ENCODE measurements around the gene CYS1.
"Not testable (repeated sequence)": the region's sequence is repeated elsewhere in the genome, so short reads cannot be mapped to it uniquely, and the experiment has no call there.

DNA sequence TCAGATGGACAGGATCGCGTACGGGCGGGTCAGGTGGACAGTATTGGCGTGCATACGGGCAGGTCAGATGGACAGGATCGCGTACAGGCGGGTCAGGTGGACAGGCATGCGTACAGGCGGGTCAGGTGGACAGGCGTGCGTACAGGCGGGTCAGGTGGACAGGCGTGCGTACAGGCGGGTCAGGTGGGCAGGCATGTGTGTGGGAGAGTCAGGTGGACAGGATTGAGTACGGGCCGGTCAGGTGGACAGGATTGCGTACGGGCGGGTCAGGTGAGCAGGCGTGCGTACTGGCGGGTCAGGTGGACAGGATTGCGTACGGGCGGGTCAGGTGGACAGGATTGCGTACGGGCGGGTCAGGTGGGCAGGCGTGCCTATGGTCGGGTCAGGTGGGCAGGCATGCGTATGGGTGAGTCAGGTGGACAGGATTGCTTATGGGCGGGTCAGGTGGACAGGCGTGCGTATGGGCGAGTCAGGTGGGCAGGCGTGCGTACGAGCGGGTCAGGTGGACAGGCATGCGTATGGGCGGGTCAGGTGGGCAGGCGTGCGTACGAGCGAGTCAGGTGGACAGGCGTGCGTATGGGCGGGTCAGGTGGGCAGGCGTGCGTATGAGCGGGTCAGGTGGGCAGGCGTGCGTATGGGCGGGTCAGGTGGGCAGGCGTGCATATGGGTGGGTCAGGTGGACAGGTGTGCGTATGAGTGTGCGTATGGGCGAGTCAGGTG lies 68.4 kb downstream of the CYS1 start:
- not testable (repeated sequence) for TF ChIP-seq CTCF (IDR thresholded peaks at IDR 0.05; ENCODE audit: insufficient read depth, low read length, poor library complexity, severe bottlenecking); EZH2phosphoT487 (conservative IDR thresholded peaks at IDR 0.05; ENCODE audit: low read length)
